Omental fat pad (tissue), 4 donors: Measurements from ENCODE around the gene TMEFF2. TPM values are rescaled to one million over a fixed set of nuclear protein-coding genes. Genes with fewer than 3 reads are reported as not detected.
"Not testable (repeated sequence)": the region's sequence is repeated elsewhere in the genome, so short reads cannot be mapped to it uniquely, and the experiment has no call there.

Source experiments
- ATAC-seq: fragments of 150-250 bp; one replicate; pipeline ENCODE4 v1.9.1; 2016; ENCODE audit warnings: mild to moderate bottlenecking, moderate library complexity; ENCODE audit not compliant: low FRiP score
- DNase-seq: peaks from one replicate; pipeline ENCODE4 v3.0.0-alpha.2; 2019; ENCODE audit warnings: low spot score
- total RNA-seq, 4 donors: library from RNA; depleted of rRNA; stranded (reverse); fragments of >200 nt; gene quantifications; one replicate each; pipeline ENCODE4 v1.1.0, GENCODE V29; 2016
- TF ChIP-seq, protein P1 (sequence below), 3 donors: fragments of 450-650 bp; IDR thresholded peaks; one replicate each; pipeline ENCODE4 v1.5.1; 2016 to 2017; ENCODE audit warnings: antibody characterized with exemption in 3 of 3, mild to moderate bottlenecking in 3 of 3, moderate library complexity in 2 of 3

The TMEFF2 gene
- total RNA-seq, 4 donors from 2014 or later: not detected

DNA sequence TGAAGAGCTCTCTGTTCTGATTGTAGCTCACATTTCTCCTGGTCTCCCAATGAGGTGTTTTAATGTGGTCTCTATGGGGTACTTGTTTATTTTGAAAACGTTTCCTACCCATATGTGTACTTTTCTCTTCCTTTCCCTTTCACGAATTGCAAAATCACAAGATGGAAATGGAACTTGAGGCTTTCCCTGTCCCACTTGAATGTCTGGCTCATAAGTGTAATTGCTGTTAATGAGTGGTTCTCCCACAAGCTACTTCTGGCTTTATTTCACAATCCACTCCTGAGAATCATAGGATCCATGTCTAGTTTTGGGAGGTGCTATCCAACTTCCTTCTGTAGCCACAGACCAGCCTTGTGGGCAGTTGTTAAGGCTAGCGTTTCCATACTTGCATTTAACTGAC is 266.7 kb downstream of the TMEFF2 start:
- no peak for ATAC-seq
- DNase-seq: no peak
- TF ChIP-seq, protein P1, sequence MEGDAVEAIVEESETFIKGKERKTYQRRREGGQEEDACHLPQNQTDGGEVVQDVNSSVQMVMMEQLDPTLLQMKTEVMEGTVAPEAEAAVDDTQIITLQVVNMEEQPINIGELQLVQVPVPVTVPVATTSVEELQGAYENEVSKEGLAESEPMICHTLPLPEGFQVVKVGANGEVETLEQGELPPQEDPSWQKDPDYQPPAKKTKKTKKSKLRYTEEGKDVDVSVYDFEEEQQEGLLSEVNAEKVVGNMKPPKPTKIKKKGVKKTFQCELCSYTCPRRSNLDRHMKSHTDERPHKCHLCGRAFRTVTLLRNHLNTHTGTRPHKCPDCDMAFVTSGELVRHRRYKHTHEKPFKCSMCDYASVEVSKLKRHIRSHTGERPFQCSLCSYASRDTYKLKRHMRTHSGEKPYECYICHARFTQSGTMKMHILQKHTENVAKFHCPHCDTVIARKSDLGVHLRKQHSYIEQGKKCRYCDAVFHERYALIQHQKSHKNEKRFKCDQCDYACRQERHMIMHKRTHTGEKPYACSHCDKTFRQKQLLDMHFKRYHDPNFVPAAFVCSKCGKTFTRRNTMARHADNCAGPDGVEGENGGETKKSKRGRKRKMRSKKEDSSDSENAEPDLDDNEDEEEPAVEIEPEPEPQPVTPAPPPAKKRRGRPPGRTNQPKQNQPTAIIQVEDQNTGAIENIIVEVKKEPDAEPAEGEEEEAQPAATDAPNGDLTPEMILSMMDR (IDR thresholded peaks at IDR 0.05): no peak

DNA sequence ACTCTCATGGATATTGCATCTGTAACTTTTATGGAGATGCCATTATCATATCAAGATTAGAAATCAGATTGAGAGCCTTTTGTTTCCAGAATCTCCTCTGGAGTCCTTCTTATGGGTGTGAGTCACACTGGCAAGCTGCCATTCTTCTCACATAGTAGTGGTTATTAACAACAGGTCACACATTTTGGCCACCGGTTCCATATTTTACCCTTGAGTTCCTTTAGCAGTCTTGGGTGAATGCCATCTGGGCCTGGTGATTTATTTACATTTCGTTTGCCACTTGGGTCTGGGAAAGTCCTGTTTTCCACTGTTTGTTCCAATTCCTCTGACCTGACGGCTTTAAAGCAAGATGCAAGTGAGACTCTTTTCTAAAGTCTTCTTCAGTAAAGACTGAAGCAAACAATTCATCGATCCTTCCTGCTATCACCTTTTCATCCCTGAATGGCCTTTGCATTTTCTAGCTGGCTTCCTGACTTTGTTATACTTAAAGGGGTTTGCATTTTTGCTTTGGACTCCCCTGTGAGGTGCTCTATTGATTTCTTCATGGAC is 267.3 kb downstream of the TMEFF2 start:
- TF ChIP-seq, protein P1 (IDR thresholded peaks at IDR 0.05): no peak
- DNase-seq: no peak
- ATAC-seq: no peak

- DNase-seq (no peak), ATAC-seq (no peak)
- TF ChIP-seq, protein P1 (IDR thresholded peaks at IDR 0.05): no peak
These were observed 268.1 kb downstream of the TMEFF2 start for GRCh38 chr2:191926671-191927070.

DNA sequence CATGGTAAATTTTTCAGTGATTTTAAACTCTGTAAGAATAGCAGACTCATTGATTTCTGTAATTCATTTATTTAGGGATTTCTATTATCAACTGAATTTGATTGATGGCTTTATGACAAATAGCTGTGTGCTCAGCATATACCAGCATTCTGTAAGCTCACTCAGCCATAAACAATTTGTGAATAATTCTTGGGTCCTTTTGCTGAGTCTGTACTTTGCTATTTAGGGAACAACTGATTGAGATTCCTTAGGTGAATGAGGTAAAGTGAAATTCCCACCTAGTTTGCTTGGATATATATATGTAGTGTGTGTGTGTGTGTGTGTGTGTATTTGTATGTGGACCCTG is 271.1 kb downstream of the TMEFF2 start:
- ATAC-seq (no peak), DNase-seq (no peak)
- TF ChIP-seq, protein P1 (IDR thresholded peaks at IDR 0.05): no peak

DNA sequence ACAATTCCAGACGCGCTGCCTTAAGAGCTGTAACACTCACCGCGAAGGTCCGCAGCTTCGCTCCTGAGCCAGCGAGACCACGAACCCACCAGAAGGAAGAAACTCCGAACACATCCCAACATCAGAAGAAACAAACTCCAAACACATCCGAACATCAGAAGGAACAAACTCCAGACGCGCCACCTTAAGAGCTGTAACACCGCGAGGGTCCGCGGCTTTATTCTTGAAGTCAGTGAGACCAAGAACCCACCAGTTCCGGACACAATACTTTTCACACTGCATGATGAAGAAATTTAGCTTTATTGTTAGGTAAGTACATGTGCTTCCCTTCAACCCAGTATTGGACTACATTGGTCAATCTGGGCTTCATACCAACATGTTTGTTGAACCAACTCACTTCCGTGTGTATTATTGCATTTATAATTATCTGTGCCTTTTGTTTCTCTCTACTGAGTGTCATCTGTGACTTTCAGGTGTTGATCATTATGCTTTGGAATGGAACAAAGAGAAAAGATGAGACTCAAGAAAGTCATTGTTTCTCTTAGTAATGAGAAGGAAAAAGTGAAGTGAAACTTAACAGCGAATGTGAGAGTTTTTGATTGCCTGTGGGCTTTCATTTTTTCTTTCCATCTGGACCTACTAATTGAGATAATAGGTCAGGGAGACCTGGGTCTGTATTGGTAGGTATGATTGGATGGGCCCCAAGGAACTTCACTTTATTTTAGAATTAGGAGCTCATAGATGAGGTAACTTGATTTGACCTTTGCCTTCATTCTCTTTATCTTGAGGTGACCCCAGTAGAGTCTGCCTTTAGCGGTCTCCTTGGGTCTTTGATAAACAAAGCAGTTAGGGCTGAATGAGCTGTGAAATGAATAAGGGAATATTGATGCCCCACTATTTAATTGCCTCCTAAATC is 271.7 kb downstream of the TMEFF2 start:
- DNase-seq (no peak), ATAC-seq (no peak)
- TF ChIP-seq, protein P1 (IDR thresholded peaks at IDR 0.05): no peak

- not testable (repeated sequence) for ATAC-seq, DNase-seq
These were observed 273.1 kb downstream of the TMEFF2 start for GRCh38 chr2:191921650-191922049.

GRCh38 chr2:191920502-191920901 is 274.2 kb downstream of the TMEFF2 start:
- ATAC-seq (no peak), DNase-seq (no peak)
- TF ChIP-seq, protein P1 (IDR thresholded peaks at IDR 0.05): no peak
